ENCODE data around the gene FCHO2. TPM values are rescaled to one million over a fixed set of nuclear protein-coding genes. Genes with fewer than 3 reads are reported as not detected.

Gene FCHO2
- total and polyA plus RNA-seq, 2 of the 8 experiments (the other 6 are each of a cell fraction or from before 2014, with no cell fraction given), result 4.3 to 15.7 TPM

- Histone ChIP-seq H3K36me3 (ENCODE audit: control insufficient read depth in 2 of 4, insufficient read depth in 4 of 4, low read length in 3 of 4) (0 out of 8 replicates have a peak, but pooled peaks cover 0 to 3% (median 0%) of the 10 kb centered on the region in 4 experiments), H3K27ac (ENCODE audit: low read depth, low read length) (no peak overlapping the region), H3K23me2 (ENCODE audit: low read depth, low read length) (no peaks in the 10 kb centered on the region), H3K4ac (replicated peaks; ENCODE audit: insufficient read length, low read depth, low read length) (no peak overlapping the region), H2BK12ac (ENCODE audit: low read depth, low read length) (no peak overlapping the region), H2AK5ac (ENCODE audit: low read depth, low read length) (no peak overlapping the region), H3K9ac (replicated peaks in 1 of 4; ENCODE audit: extremely low read depth in 1 of 4, low read depth in 3 of 4, low read length in 3 of 4) (no peak overlapping the region), H3K9me3 (ENCODE audit: insufficient read depth in 2 of 2, low read depth in 1 of 2, low read length in 1 of 2) (peaks cover 0 to 9% of the 10 kb centered on the region in 2 experiments; a peak in 1 of 4 replicates), H2BK120ac (replicated peaks; ENCODE audit: low read depth, low read length) (no peak overlapping the region), H2BK15ac (ENCODE audit: low read length) (no peak overlapping the region), H4K8ac (ENCODE audit: extremely low read depth, insufficient read depth, low read length) (no peak overlapping the region), H4K5ac (ENCODE audit: insufficient read length, low read depth, low read length) (no peak overlapping the region), H2BK20ac (ENCODE audit: low read length) (no peak overlapping the region), H2AFZ (ENCODE audit: low read length) (no peak overlapping the region), H3K4me1 (replicated peaks in 1 of 4; ENCODE audit: control insufficient read depth in 3 of 4, insufficient read depth in 4 of 4, low read length in 3 of 4) (peaks cover 0 to 4% (median 0%) of the 10 kb centered on the region in 4 experiments; a peak in 1 of 7 replicates), H3K18ac (ENCODE audit: extremely low read depth, low read length) (no peak overlapping the region), H3K79me2 (ENCODE audit: control insufficient read depth in 1 of 2, insufficient read depth in 2 of 2, low read length in 2 of 2) (no peaks in the 10 kb centered on the region), H2BK5ac (ENCODE audit: low read depth, low read length) (no peak overlapping the region), H3K79me1 (ENCODE audit: low read depth, low read length) (no peaks in the 10 kb centered on the region), H3K56ac (replicated peaks; ENCODE audit: insufficient read length, low read depth, low read length) (no peak overlapping the region), H4K20me1 (replicated peaks in 1 of 2; ENCODE audit: control insufficient read depth in 1 of 2, insufficient read depth in 2 of 2, low read length in 2 of 2) (no peaks in the 10 kb centered on the region), H3K4me3 (ENCODE audit: extremely low read depth in 1 of 4, insufficient read depth in 2 of 4, low read depth in 3 of 4, low read length in 4 of 4) (no peak overlapping the region), H4K91ac (replicated peaks; ENCODE audit: insufficient read length, low read length) (no peak overlapping the region), H3K4me2 (ENCODE audit: insufficient read depth in 1 of 2, low read depth in 2 of 2, low read length in 2 of 2) (no peak overlapping the region), H3K23ac (ENCODE audit: insufficient read length) (no peak overlapping the region), H3K27me3 (replicated peaks in 1 of 4; ENCODE audit: control insufficient read depth in 3 of 4, extremely low read depth in 1 of 4, insufficient read depth in 3 of 4, low read length in 3 of 4) (no peaks in the 10 kb centered on the region), H3K14ac (ENCODE audit: insufficient read length) (no peak overlapping the region)
- DNase-seq (ENCODE audit: low read depth in 1 of 2, low spot score in 2 of 2), result no peak
- 97% methylated on average over 27 of the region's 33 CpGs; no CpG with 5 or more reads in 1 of the 2 experiments for WGBS, 2 experiments (ENCODE audit: extremely low coverage in 1 of 2, insufficient coverage in 1 of 2, insufficient read length in 1 of 2, insufficient replicate concordance in 2 of 2, low coverage in 1 of 2, low lambda C conversion rate in 2 of 2, missing lambda C conversion rate in 1 of 2)
- no peak for FAIRE-seq
- ChIA-PET POLR2A (ENCODE audit: partially characterized antibody) (interaction anchor here (0.7 to 1.6 kb wide), 3 partner anchors 8 to 30 kb away, joined by 3 to 4 read pairs (median 4); partner anchors contain the start of gene FCHO2), CTCF (ENCODE audit: partially characterized antibody) (interaction anchor here (1.1 kb wide), 1 partner anchor 31 kb away, joined by 3 read pairs; no protein-coding TSS in a partner anchor)
- TF ChIP-seq ATF2 (IDR thresholded peaks at IDR 0.05; ENCODE audit: low read length), result no peak
- TF ChIP-seq EP300 (IDR thresholded peaks at IDR 0.05; ENCODE audit: borderline replicate concordance in 1 of 2, low read depth in 2 of 2, low read length in 2 of 2), result no peak
- TF ChIP-seq RFX5 (IDR thresholded peaks at IDR 0.05; ENCODE audit: borderline replicate concordance, low read depth, low read length), result no peak
- no peak for TF ChIP-seq TEAD4 (IDR thresholded peaks at IDR 0.05; ENCODE audit: low read depth, low read length)
- no peak for TF ChIP-seq CHD2 (IDR thresholded peaks at IDR 0.05; ENCODE audit: low read length)
- no peak for TF ChIP-seq SIRT6 (IDR thresholded peaks at IDR 0.05; ENCODE audit: low read length)
Observed at GRCh38 chr5:72925336-72926010, 30.4 kb upstream of the FCHO2 start.
